Left ventricle myocardium inferior (tissue), 1 donor: ENCODE data around the gene RMP24.

ENCODE experiments used
- DNase-seq: peaks from one replicate; pipeline ENCODE4 v3.0.0-alpha.2; 2020
- H3K27ac ChIP-seq: fragments of 200-600 bp; replicated peaks from 2 replicates; pipeline ENCODE4 v1.8.0; 2021
- H3K27me3 ChIP-seq: fragments of 200-600 bp; 2 replicates; pipeline ENCODE4 v1.8.0; 2021; ENCODE audit warnings: low read depth
- H3K36me3 ChIP-seq: fragments of 200-600 bp; 2 replicates; pipeline ENCODE4 v1.8.0; 2021
- H3K4me1 ChIP-seq: fragments of 200-600 bp; 2 replicates; pipeline ENCODE4 v1.8.0; 2021
- H3K4me3 ChIP-seq: fragments of 200-600 bp; 2 replicates; pipeline ENCODE4 v1.8.0; 2021; ENCODE audit warnings: mild to moderate bottlenecking, moderate library complexity
- H3K9me3 ChIP-seq: fragments of 200-600 bp; replicated peaks from 2 replicates; pipeline ENCODE4 v1.8.0; 2021
- intact Hi-C: fragments of 100-400 bp; cut with micrococcal nuclease; formaldehyde crosslinking; loops from one replicate; pipeline ENCODE4 v1.11.0; 2022
- TF ChIP-seq, protein P1 (sequence below): fragments of 200-600 bp; IDR thresholded peaks from 2 replicates; pipeline ENCODE4 v1.8.0; 2021; ENCODE audit warnings: antibody characterized with exemption, mild to moderate bottlenecking, borderline replicate concordance
- donor health status: DM: no; HTN: yes; CAD: no; lungs with severe emphysema.

Gene RMP24

DNA sequence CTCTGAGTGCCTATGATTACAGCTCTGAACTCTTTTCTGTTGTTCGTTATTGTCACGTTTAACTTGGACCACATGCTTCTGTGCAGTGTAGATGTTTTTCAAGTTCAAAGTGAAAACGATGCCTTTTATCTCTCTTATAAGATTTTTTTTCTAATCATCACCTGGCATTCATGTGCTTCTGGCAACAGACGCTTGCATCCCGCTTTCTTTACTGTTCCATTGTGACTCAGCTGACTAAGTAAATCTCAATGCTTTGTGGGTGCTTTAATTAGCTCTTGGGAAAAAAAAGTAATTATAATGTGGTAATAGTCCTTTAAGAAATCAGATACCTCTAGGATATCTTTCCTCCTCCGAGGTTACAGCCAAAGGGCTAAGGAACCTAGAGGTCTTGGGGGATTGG is 31.2 kb upstream of the RMP24 start:
- Histone ChIP-seq H3K9me3 (no peaks in the 10 kb centered on the region), H3K27me3 (peaks cover 10% of the 10 kb centered on the region), H3K36me3 (no peaks in the 10 kb centered on the region), H3K4me1 (no peaks in the 10 kb centered on the region), H3K27ac (no peak overlapping the region), H3K4me3 (no peak overlapping the region)
- TF ChIP-seq, protein P1, sequence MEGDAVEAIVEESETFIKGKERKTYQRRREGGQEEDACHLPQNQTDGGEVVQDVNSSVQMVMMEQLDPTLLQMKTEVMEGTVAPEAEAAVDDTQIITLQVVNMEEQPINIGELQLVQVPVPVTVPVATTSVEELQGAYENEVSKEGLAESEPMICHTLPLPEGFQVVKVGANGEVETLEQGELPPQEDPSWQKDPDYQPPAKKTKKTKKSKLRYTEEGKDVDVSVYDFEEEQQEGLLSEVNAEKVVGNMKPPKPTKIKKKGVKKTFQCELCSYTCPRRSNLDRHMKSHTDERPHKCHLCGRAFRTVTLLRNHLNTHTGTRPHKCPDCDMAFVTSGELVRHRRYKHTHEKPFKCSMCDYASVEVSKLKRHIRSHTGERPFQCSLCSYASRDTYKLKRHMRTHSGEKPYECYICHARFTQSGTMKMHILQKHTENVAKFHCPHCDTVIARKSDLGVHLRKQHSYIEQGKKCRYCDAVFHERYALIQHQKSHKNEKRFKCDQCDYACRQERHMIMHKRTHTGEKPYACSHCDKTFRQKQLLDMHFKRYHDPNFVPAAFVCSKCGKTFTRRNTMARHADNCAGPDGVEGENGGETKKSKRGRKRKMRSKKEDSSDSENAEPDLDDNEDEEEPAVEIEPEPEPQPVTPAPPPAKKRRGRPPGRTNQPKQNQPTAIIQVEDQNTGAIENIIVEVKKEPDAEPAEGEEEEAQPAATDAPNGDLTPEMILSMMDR, result no peak
- no peak for DNase-seq
- intact Hi-C loops, result no loop called here

DNA sequence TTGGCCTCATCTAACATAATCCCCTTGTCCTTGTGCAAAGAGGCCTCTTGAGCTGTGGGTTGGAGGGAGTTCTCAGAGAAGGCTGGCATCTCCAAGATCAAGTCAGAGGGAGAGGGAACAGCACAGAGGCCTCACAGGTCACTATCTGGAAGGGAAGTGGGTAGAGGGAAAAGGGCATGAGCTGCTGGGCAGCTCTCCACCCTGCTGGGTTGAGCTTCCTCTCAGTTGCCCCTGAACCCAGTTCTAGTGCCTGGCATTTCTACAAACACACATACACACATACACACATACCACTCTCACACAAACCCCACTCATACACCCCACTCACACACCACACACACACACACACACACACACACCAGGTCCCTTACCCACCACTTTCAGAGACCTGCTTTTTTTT is 30.3 kb upstream of the RMP24 start:
- peaks cover 10% of the 10 kb centered on the region for H3K27me3 ChIP-seq
- intact Hi-C loops, result no loop called here
- no peak overlapping the region for H3K27ac ChIP-seq
- no peaks in the 10 kb centered on the region for H3K4me1 ChIP-seq
- no peak overlapping the region for H3K4me3 ChIP-seq
- DNase-seq, result no peak
- TF ChIP-seq, protein P1, result no peak
- H3K9me3 ChIP-seq, result no peaks in the 10 kb centered on the region
- no peaks in the 10 kb centered on the region for H3K36me3 ChIP-seq

DNA sequence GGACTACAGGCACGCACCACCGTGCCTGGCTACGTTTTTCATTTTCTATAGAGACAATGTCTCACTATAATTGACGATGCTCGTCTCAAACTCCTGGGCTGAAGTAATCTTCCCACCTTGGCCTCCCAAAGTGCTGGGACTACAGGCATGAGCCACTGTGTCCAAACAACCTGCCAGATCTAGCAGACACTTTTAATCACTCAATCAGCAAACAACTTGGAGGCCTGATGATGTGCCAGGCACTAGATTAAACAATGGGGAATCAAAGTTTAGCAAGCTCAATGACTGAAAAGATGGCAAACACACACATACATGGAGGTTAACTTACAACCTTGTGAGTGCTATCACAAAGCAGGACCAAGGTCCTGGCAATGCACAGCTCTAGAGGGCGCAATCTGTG is 29.8 kb upstream of the RMP24 start:
- Histone ChIP-seq H3K36me3 (no peaks in the 10 kb centered on the region), H3K4me3 (no peak overlapping the region), H3K27me3 (peaks cover 10% of the 10 kb centered on the region), H3K27ac (no peak overlapping the region), H3K9me3 (no peaks in the 10 kb centered on the region), H3K4me1 (no peaks in the 10 kb centered on the region)
- no peak for DNase-seq
- intact Hi-C loops, result no loop called here
- TF ChIP-seq, protein P1, result no peak

DNA sequence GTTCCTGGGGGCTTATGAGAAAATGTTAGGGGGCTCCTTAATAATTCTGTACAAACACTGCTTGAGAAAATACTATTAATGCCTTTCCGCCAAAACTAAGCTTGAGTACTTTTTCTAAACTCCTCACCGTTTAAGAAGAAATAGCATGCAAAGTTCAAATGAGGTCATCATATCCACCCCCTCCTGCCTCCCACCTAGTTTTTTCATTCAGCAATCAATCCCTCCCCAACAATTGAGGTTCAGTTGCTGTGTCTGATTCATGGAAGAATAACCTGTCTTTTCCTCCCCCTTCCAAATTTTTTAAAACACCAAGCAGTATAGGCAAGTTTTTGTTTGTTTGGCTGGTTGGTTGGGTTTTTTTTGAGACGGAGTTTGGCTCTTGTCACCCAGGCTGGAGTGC is 24.4 kb upstream of the RMP24 start:
- Histone ChIP-seq H3K27me3 (peaks cover 4% of the 10 kb centered on the region), H3K27ac (no peak overlapping the region), H3K36me3 (no peaks in the 10 kb centered on the region), H3K9me3 (peaks cover 6% of the 10 kb centered on the region), H3K4me1 (peaks cover 9% of the 10 kb centered on the region), H3K4me3 (no peak overlapping the region)
- no peak for DNase-seq
- intact Hi-C loops, result loop anchor here (5.0 kb wide), 1 partner anchor 191 kb away; no protein-coding TSS in a partner anchor
- TF ChIP-seq, protein P1, result no peak

DNA sequence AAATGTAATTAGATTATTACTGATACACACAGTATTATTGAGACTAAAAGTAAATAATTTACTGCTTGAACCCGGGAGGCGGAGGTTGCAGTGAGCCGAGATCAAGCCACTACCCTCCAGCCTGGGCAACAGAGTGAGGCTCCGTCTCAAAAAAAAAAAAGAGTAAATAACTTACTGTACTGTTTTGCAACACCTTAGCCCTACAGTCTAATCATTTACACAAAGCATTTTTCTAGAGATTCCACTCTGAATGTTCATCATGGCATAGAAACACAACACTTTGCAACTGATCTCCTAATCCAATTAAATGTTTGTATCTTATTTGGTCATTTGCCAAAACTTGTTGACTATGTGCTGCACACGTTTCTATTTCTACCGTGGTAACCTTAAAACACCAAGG is 23.4 kb upstream of the RMP24 start:
- H3K4me3 ChIP-seq, result no peak overlapping the region
- intact Hi-C loops, result loop anchor here (5.0 kb wide), 1 partner anchor 192 kb away; no protein-coding TSS in a partner anchor
- H3K36me3 ChIP-seq, result no peaks in the 10 kb centered on the region
- TF ChIP-seq, protein P1, result no peak
- no peak overlapping the region for H3K27ac ChIP-seq
- DNase-seq, result no peak
- peaks cover 3% of the 10 kb centered on the region for H3K27me3 ChIP-seq
- H3K4me1 ChIP-seq, result peaks cover 9% of the 10 kb centered on the region
- peaks cover 7% of the 10 kb centered on the region for H3K9me3 ChIP-seq
